Measurements from ENCODE around the gene MYL2.

Gene MYL2

DNA sequence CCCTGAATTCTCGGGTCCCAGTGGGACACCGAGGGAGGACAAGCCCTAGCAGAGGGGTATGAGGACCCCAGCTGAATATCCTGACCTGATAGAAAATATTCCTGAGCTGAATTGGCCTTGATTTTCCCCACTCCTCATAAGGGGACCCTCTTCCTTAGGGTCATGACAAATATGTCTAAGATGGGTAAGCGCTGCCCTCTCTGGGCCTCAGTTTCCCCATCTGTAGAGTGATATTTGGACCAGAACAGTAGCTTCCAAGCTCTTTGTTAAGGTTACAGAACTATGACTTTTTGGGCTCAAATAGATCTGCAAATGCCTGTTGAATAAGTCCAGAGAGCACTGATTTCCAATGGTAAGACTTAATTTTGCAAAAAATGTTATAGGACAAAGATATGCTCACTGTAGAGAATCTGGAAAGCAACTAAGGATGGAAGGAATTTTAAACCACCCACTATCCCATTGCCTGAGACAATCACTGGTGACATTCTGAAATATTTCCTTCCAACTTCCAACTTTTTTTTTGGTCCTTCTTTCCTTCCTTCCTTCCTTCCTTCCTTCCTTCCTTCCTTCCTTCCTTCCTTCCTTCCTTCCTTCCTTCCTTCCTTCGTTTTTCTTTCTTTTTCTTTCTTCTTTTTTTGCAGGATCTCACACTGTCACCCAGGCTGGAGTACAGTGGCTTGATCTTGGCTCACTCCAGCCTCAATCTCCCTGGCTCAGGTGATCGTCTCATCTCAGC lies 32.0 kb downstream of the MYL2 start:
- no peak for DNase-seq

- DNase-seq, result no peak
Observed at GRCh38 chr12:110885152-110885840, 35.1 kb downstream of the MYL2 start.

- no peak for DNase-seq
Observed at GRCh38 chr12:110883251-110883650, 37.1 kb downstream of the MYL2 start.

DNA sequence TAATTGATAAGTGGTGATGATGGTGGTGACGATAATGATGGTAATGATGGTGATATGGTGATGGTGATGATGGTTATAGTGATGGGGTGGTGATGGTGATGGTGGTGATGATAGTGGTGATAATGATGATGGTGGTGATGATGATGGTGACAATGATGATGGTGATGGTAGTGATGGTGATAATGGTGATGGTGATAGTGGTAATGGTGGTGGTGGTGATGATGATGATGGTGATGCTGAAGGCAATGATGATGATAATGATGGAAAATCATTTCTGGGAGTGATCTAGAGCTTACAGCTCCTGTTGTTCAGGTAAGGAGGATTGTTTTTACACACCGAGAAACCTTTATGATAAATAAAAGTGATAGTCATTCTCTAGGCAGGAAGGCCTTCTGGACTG lies 39.7 kb downstream of the MYL2 start:
- DNase-seq, result no peak

- no peak for DNase-seq
Observed at GRCh38 chr12:110874781-110875180, 45.6 kb downstream of the MYL2 start.

DNA sequence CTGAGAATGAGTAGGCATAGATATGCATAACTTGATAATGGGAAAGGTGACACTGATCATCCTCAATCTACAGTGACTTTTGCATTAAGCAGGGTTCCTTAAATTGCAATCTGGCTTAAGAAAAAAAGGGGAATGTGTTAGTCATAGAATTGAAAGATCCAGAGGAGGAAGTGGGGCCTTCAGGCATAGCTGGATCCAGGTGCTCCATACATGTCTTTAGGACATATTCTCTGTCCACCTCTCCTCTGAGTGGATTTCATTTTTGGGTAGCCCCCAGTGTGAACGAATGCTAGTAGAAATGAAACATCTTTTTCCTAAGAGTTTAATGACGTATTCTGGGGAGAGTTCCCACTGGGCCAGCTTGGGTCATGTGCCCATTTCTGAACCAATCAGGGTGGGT lies 46.0 kb downstream of the MYL2 start:
- DNase-seq, result no peak

DNA sequence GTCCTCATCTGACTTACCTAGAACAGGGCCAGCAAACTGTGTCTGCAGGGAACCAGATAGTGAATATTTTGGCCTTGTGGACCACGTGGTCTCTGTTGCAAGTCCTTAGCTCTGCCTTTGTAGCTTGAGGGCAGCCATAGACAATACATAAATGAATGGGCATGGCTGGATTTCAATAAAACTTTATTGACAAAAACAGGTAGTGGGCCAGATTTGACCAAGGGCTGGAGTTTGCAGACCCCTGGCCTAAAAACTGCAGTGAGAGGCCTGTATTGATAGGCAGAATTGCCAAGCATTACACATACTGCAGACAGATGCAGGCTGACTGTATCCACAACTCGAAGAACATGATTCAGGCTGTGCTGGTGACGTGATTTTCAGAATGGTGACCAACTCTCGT lies 48.3 kb downstream of the MYL2 start:
- DNase-seq, result no peak

GRCh38 chr12:110869803-110870202 lies 50.6 kb downstream of the MYL2 start:
- DNase-seq, result no peak

- no peak for DNase-seq
Observed at GRCh38 chr12:110869026-110869425, 51.4 kb downstream of the MYL2 start.

GRCh38 chr12:110865521-110865920 lies 54.9 kb downstream of the MYL2 start:
- no peak for DNase-seq

- no peak for DNase-seq
Observed at GRCh38 chr12:110863161-110863560, 57.2 kb downstream of the MYL2 start.

DNA sequence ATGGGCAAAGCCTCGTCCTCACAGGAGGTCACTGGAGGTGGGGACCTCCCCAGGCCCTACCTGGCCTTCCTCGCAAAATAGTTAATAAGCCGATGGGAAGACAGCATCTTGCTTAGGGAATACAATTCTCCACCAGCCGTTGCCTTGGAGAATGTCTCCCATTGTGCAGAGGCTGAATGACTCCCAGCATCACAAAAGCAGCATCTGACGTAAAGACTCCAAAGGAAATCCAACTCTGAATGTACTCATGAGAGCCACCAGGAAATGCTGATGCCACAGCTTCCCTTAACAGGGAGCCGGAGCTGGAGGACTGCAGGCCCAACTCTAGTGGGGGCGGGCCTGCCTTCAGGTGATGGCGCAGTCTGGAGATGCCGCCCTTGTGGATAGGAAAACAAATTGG lies 58.0 kb downstream of the MYL2 start:
- no peak for DNase-seq

DNA sequence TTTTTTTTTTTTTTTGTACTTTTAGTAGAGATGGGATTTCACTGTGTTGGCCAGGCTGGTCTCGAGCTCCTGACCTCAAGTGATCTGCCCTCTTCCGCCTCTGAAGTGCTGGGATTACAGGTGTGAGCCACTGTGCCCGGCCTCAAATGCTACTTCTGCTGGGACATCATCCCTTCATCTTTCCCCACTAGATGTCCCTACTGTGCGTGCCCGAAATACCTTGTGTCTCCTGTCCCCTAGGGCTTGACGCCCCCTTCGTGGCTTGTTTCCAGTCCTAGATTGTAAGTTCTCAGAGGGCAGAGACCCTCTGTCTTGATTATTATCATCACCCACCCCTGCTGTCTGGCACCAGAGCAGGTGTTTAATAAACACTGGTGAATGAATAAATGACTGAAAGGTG lies 58.6 kb downstream of the MYL2 start:
- no peak for DNase-seq
